Mononuclear cell (primary cell): ENCODE results near the gene ORC6. TPM values are rescaled to one million over a fixed set of nuclear protein-coding genes. Genes with fewer than 3 reads are reported as not detected.

Source experiments
- H3K27me3 ChIP-seq: 2 replicates; pipeline ENCODE4 v1.6.0; 2011; ENCODE audit warnings: low read length, control low read depth; ENCODE audit not compliant: insufficient read depth
- H3K4me1 ChIP-seq: 2 replicates; pipeline ENCODE4 v1.5.1; 2011; ENCODE audit warnings: mild to moderate bottlenecking, low read length, control low read depth; ENCODE audit not compliant: insufficient read depth
- H3K4me3 ChIP-seq: 2 replicates; pipeline ENCODE4 v1.5.1; 2011; ENCODE audit warnings: mild to moderate bottlenecking, low read length, moderate library complexity
- H3K9me3 ChIP-seq: 2 replicates; pipeline ENCODE4 v1.5.1; 2011; ENCODE audit warnings: low read depth, mild to moderate bottlenecking, control low read depth, low read length
- total RNA-seq: library from RNA; depleted of rRNA; stranded (reverse); fragments of >200 nt; gene quantifications from one replicate; pipeline ENCODE4 v1.2.3, GENCODE V29; 2012

Gene ORC6
- total RNA-seq, 1 donor = 2.4 TPM

GRCh38 chr16:46715769-46716305 lies 26.4 kb downstream of the ORC6 start:
- no peaks in the 10 kb centered on the region for H3K9me3 ChIP-seq
- no peaks in the 10 kb centered on the region for H3K27me3 ChIP-seq
- H3K4me1 ChIP-seq = peaks cover 32% of the 10 kb centered on the region
- H3K4me3 ChIP-seq = no peak overlapping the region

- Histone ChIP-seq H3K27me3 (no peaks in the 10 kb centered on the region), H3K4me1 (peaks cover 13% of the 10 kb centered on the region), H3K4me3 (no peak overlapping the region), H3K9me3 (no peaks in the 10 kb centered on the region)
These were observed 28.2 kb downstream of the ORC6 start for GRCh38 chr16:46717692-46718091.

- H3K27me3 ChIP-seq = no peaks in the 10 kb centered on the region
- H3K4me3 ChIP-seq = no peak overlapping the region
- no peaks in the 10 kb centered on the region for H3K9me3 ChIP-seq
- H3K4me1 ChIP-seq = peaks cover 8% of the 10 kb centered on the region
These were observed 28.8 kb downstream of the ORC6 start for GRCh38 chr16:46718214-46718613.

- Histone ChIP-seq H3K4me3 (no peak overlapping the region), H3K27me3 (no peaks in the 10 kb centered on the region), H3K4me1 (no peaks in the 10 kb centered on the region), H3K9me3 (no peaks in the 10 kb centered on the region)
These were observed 30.1 kb downstream of the ORC6 start for GRCh38 chr16:46719528-46719927.

- Histone ChIP-seq H3K27me3 (no peaks in the 10 kb centered on the region), H3K9me3 (peaks cover 5% of the 10 kb centered on the region), H3K4me1 (no peaks in the 10 kb centered on the region), H3K4me3 (no peak overlapping the region)
These were observed 31.2 kb downstream of the ORC6 start for GRCh38 chr16:46720619-46721018.

- Histone ChIP-seq H3K9me3 (peaks cover 7% of the 10 kb centered on the region), H3K27me3 (no peaks in the 10 kb centered on the region), H3K4me1 (no peaks in the 10 kb centered on the region)
These were observed 32.4 kb downstream of the ORC6 start for GRCh38 chr16:46721885-46722284.

GRCh38 chr16:46727184-46727583 lies 37.7 kb downstream of the ORC6 start:
- Histone ChIP-seq H3K4me3 (no peak overlapping the region), H3K4me1 (no peaks in the 10 kb centered on the region), H3K9me3 (peaks cover 7% of the 10 kb centered on the region), H3K27me3 (no peaks in the 10 kb centered on the region)

More at GRCh38 chr16:46721885-46722284, 32.4 kb downstream of the ORC6 start:
- H3K4me3 ChIP-seq = no peak overlapping the region

- no peaks in the 10 kb centered on the region for H3K4me1 ChIP-seq
- H3K9me3 ChIP-seq = peaks cover 7% of the 10 kb centered on the region
- H3K27me3 ChIP-seq = no peaks in the 10 kb centered on the region
- no peak overlapping the region for H3K4me3 ChIP-seq
These were observed 38.2 kb downstream of the ORC6 start for GRCh38 chr16:46727630-46728029.

GRCh38 chr16:46728806-46729205 lies 39.3 kb downstream of the ORC6 start:
- Histone ChIP-seq H3K9me3 (peaks cover 7% of the 10 kb centered on the region), H3K27me3 (no peaks in the 10 kb centered on the region), H3K4me1 (no peaks in the 10 kb centered on the region), H3K4me3 (no peak overlapping the region)

GRCh38 chr16:46729326-46729995 lies 40.0 kb downstream of the ORC6 start:
- Histone ChIP-seq H3K27me3 (no peaks in the 10 kb centered on the region), H3K4me3 (no peak overlapping the region), H3K4me1 (no peaks in the 10 kb centered on the region), H3K9me3 (peaks cover 7% of the 10 kb centered on the region)

GRCh38 chr16:46730126-46730525 lies 40.7 kb downstream of the ORC6 start:
- Histone ChIP-seq H3K27me3 (no peaks in the 10 kb centered on the region), H3K4me3 (no peak overlapping the region), H3K9me3 (peaks cover 7% of the 10 kb centered on the region), H3K4me1 (no peaks in the 10 kb centered on the region)

- H3K4me1 ChIP-seq = no peaks in the 10 kb centered on the region
- H3K27me3 ChIP-seq = no peaks in the 10 kb centered on the region
- H3K9me3 ChIP-seq = no peaks in the 10 kb centered on the region
- H3K4me3 ChIP-seq = no peak overlapping the region
These were observed 41.6 kb downstream of the ORC6 start for GRCh38 chr16:46730801-46731690.

GRCh38 chr16:46731691-46732555 lies 42.5 kb downstream of the ORC6 start:
- H3K27me3 ChIP-seq = no peaks in the 10 kb centered on the region
- no peak overlapping the region for H3K4me3 ChIP-seq
- H3K9me3 ChIP-seq = no peaks in the 10 kb centered on the region
- H3K4me1 ChIP-seq = no peaks in the 10 kb centered on the region

- Histone ChIP-seq H3K9me3 (no peaks in the 10 kb centered on the region), H3K4me3 (no peak overlapping the region), H3K27me3 (no peaks in the 10 kb centered on the region), H3K4me1 (no peaks in the 10 kb centered on the region)
These were observed 43.1 kb downstream of the ORC6 start for GRCh38 chr16:46732561-46732960.
